Endothelial cell of umbilical vein (primary cell): ENCODE data around the gene QSOX2. TPM values are rescaled to one million over a fixed set of nuclear protein-coding genes. Genes with fewer than 3 reads are reported as not detected.

Experiments used
- BruUV-seq: library from RNA; stranded (reverse); fragments of 400-500 nt; replicated peaks from 2 replicates; lab custom pipeline; 2021; lab: Mats Ljungman, UMichigan
- CTCF ChIA-PET: fragments of 300-600, 350-600 bp; sonication (Branson Sonifier 250); formaldehyde crosslinking; loops from one replicate; lab custom pipeline; 2021; ENCODE audit warnings: antibody characterized with exemption, inconsistent platforms; lab: Charles Lee
- POLR2A ChIA-PET: fragments of 300-600, 350-600 bp; sonication (Branson Sonifier 250); formaldehyde crosslinking; loops from one replicate; lab custom pipeline; 2021; ENCODE audit warnings: antibody characterized with exemption, inconsistent platforms; lab: Charles Lee
- DNase-seq: peaks from one replicate; pipeline ENCODE4 v3.0.0-alpha.2; 2011; ENCODE audit warnings: low read depth, low spot score
- FAIRE-seq: peaks from 2 replicates; lab custom pipeline; 2011; peaks lifted over from hg19 to GRCh38; lab: Jason Lieb, UNC
- H2AFZ ChIP-seq: 2 replicates; pipeline ENCODE4 v1.6.0; 2012; ENCODE audit warnings: low read depth, low read length, control low read depth, inconsistent platforms
- H3K27ac ChIP-seq: 2 replicates; pipeline ENCODE4 v1.5.1; 2011; ENCODE audit warnings: low read depth, mild to moderate bottlenecking, control low read depth, low read length, moderate library complexity; ENCODE audit not compliant: insufficient read depth
- H3K27me3 ChIP-seq, 2 experiments: 2 replicates each; pipeline versions ENCODE4 v1.6.0 to v1.6.1; 2011; ENCODE audit warnings: low read length in 2 of 2, mixed read lengths in 1 of 2; ENCODE audit not compliant: control insufficient read depth in 2 of 2, insufficient read depth in 2 of 2
- H3K36me3 ChIP-seq, 2 experiments: 2 replicates in 1 of 2; 3 replicates in 1 of 2; pipeline ENCODE4 v1.5.1; 2011; ENCODE audit warnings: low read length in 2 of 2, mild to moderate bottlenecking in 1 of 2, moderate library complexity in 1 of 2; ENCODE audit not compliant: control insufficient read depth in 2 of 2, insufficient read depth in 2 of 2; ENCODE audit errors: extremely low read depth in 1 of 2
- H3K4me1 ChIP-seq: 3 replicates; pipeline ENCODE4 v1.5.1; 2011; ENCODE audit warnings: mild to moderate bottlenecking, low read length; ENCODE audit not compliant: control insufficient read depth, insufficient read depth; ENCODE audit errors: extremely low read depth
- H3K4me2 ChIP-seq: 2 replicates; pipeline ENCODE4 v1.6.1; 2011; ENCODE audit warnings: low read length, control low read depth, mixed read lengths; ENCODE audit not compliant: insufficient read depth
- H3K4me3 ChIP-seq, 3 experiments: fragments of 200-600 bp in 1 of 3; sonication (generic), shearing (Covaris generic) in 1 of 3; replicated peaks in 1 of 3; 2 replicates each; pipeline ENCODE4 v1.5.1; 2011 to 2016; ENCODE audit warnings: control low read depth in 3 of 3, low read length in 3 of 3, mild to moderate bottlenecking in 2 of 3, inconsistent platforms in 1 of 3, low read depth in 1 of 3, moderate library complexity in 1 of 3; ENCODE audit not compliant: insufficient read depth in 1 of 3
- H3K79me2 ChIP-seq: 2 replicates; pipeline ENCODE4 v1.6.0; 2012; ENCODE audit warnings: low read length, inconsistent platforms; ENCODE audit not compliant: control insufficient read depth, insufficient read depth
- H3K9ac ChIP-seq: replicated peaks from 2 replicates; pipeline ENCODE3; 2011; ENCODE audit warnings: low read length, control low read depth; ENCODE audit not compliant: insufficient read depth; ENCODE audit errors: extremely low read depth
- H3K9me1 ChIP-seq: replicated peaks from 3 replicates; pipeline ENCODE4 v1.6.0; 2011; ENCODE audit warnings: mild to moderate bottlenecking, low read length; ENCODE audit not compliant: control insufficient read depth, insufficient read depth; ENCODE audit errors: extremely low read depth
- H3K9me3 ChIP-seq: replicated peaks from 2 replicates; pipeline ENCODE4 v1.5.1; 2012; ENCODE audit warnings: low read length, inconsistent platforms; ENCODE audit not compliant: control insufficient read depth, insufficient read depth
- H4K20me1 ChIP-seq: replicated peaks from 2 replicates; pipeline ENCODE3; 2011; ENCODE audit warnings: mild to moderate bottlenecking, low read length; ENCODE audit not compliant: control insufficient read depth, insufficient read depth; ENCODE audit errors: extremely low read depth
- EZH2 ChIP-seq: IDR thresholded peaks from 2 replicates; pipeline ENCODE4 v1.6.1; 2012; ENCODE audit warnings: borderline replicate concordance, low read depth, mild to moderate bottlenecking, moderate library complexity, low read length, inconsistent platforms; ENCODE audit not compliant: severe bottlenecking
- FOS ChIP-seq: IDR thresholded peaks from 2 replicates; pipeline ENCODE4 v1.6.1; 2011; ENCODE audit warnings: mild to moderate bottlenecking, low read length, moderate library complexity, borderline replicate concordance; ENCODE audit not compliant: insufficient read depth
- GATA2 ChIP-seq: IDR thresholded peaks from 2 replicates; pipeline ENCODE4 v1.7.0; 2011; ENCODE audit warnings: low read depth, mild to moderate bottlenecking, moderate library complexity, mixed read lengths, low read length; ENCODE audit not compliant: insufficient read length, insufficient read depth
- JUN ChIP-seq: IDR thresholded peaks from 2 replicates; pipeline ENCODE4 v1.6.1; 2011; ENCODE audit warnings: borderline replicate concordance, low read depth; ENCODE audit not compliant: insufficient read length, insufficient read depth
- MYC ChIP-seq: IDR thresholded peaks from one replicate; pipeline ENCODE4 v1.6.1; 2011; ENCODE audit warnings: mild to moderate bottlenecking, low read depth, low read length
- POLR2A ChIP-seq: IDR thresholded peaks from 2 replicates; pipeline ENCODE4 v1.6.1; 2012; ENCODE audit warnings: low read depth, mild to moderate bottlenecking, control low read depth, low read length
- POLR2AphosphoS5 ChIP-seq: IDR thresholded peaks from 2 replicates; pipeline ENCODE4 v1.6.1; 2012; ENCODE audit warnings: low read depth, mild to moderate bottlenecking, control low read depth, low read length, moderate library complexity; ENCODE audit not compliant: insufficient read depth
- dilution Hi-C: fragments of 300-500 bp; cut with MboI; formaldehyde crosslinking; loops from one replicate; pipeline ENCODE4 v1.15.0; 2019; ENCODE audit warnings: low sequenced_read_pairs; ENCODE audit not compliant: extremely low pct_ligation_motif_present
- intact Hi-C: fragments of 100-400 bp; cut with micrococcal nuclease; formaldehyde crosslinking; loops from one replicate; pipeline ENCODE4 v1.10.0; 2022
- polyA plus RNA-seq, 4 experiments: library from polyadenylated mRNA; depleted of rRNA in 3 of 4; stranded (reverse) in 3 of 4; unstranded in 1 of 4; fragments of >200 nt; gene quantifications; 2 replicates each; pipeline versions ENCODE4 v1.2.1 to v1.2.3, GENCODE V29; 2011 to 2012; ENCODE audit warnings: missing spikeins in 1 of 4
- total RNA-seq: library from RNA; stranded (reverse); gene quantifications from 2 replicates; pipeline ENCODE4 v1.2.3, GENCODE V29; 2021
- TF ChIP-seq, protein P1 (sequence below): IDR thresholded peaks from 2 replicates; pipeline ENCODE4 v1.6.1; 2011; ENCODE audit not compliant: insufficient read depth, insufficient read length
- TF ChIP-seq, protein P2 (sequence below), 2 donors: IDR thresholded peaks; 1 replicate in 1 of 2; 2 replicates in 1 of 2; pipeline ENCODE4 v1.5.1; 2011; ENCODE audit warnings: low read length in 2 of 2, mild to moderate bottlenecking in 2 of 2, moderate library complexity in 2 of 2, control low read depth in 1 of 2, inconsistent platforms in 1 of 2, low read depth in 1 of 2; ENCODE audit not compliant: insufficient read depth in 1 of 2; ENCODE audit errors: extremely low read depth in 1 of 2

QSOX2 gene
- total and polyA plus RNA-seq, 2 donors (not counting 3 experiments of a cell fraction or from before 2014, with no cell fraction given): 16.4 to 23.4 TPM

DNA sequence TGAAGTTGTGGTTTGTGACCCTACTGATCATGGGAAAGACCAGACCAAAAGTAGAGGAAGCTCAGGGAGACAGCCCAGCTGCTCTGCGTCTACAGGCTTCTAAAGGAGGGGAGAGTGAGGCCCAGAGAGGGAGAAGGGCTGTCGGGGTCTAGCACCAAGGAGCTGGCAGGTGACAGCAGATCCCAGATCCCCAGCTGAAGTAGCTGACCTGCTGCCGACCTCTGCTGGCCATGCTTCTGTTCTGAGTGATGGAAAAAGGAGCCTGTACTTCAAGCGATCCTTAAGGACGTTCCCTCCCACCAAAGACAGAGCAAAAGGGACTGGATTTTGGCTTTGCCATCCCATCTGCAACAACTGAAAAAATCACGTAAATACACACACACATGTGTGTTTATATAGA, 22.7 kb upstream of the QSOX2 start:
- Histone ChIP-seq H3K4me2 (no peak overlapping the region), H3K36me3 (no peaks in the 10 kb centered on the region), H3K9me3 (no peaks in the 10 kb centered on the region), H3K9me1 (no peaks in the 10 kb centered on the region), H4K20me1 (no peaks in the 10 kb centered on the region), H2AFZ (no peak overlapping the region), H3K79me2 (no peaks in the 10 kb centered on the region), H3K9ac (no peak overlapping the region), H3K4me1 (no peaks in the 10 kb centered on the region), H3K27ac (no peak overlapping the region), H3K27me3 (peaks cover 0 to 4% of the 10 kb centered on the region in 2 experiments), H3K4me3 (no peak overlapping the region)
- ChIA-PET POLR2A (no interaction called here), CTCF (interaction anchor here (1.0 to 2.5 kb wide), 2 partner anchors 93 to 135 kb away, joined by 3 to 14 read pairs; no protein-coding TSS in a partner anchor)
- TF ChIP-seq GATA2 (no peak), MYC (no peak), POLR2AphosphoS5 (no peak), FOS (no peak), JUN (no peak), POLR2A (no peak), EZH2 (no peak)
- TF ChIP-seq, protein P1, sequence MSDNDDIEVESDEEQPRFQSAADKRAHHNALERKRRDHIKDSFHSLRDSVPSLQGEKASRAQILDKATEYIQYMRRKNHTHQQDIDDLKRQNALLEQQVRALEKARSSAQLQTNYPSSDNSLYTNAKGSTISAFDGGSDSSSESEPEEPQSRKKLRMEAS: no peak
- TF ChIP-seq, protein P2, sequence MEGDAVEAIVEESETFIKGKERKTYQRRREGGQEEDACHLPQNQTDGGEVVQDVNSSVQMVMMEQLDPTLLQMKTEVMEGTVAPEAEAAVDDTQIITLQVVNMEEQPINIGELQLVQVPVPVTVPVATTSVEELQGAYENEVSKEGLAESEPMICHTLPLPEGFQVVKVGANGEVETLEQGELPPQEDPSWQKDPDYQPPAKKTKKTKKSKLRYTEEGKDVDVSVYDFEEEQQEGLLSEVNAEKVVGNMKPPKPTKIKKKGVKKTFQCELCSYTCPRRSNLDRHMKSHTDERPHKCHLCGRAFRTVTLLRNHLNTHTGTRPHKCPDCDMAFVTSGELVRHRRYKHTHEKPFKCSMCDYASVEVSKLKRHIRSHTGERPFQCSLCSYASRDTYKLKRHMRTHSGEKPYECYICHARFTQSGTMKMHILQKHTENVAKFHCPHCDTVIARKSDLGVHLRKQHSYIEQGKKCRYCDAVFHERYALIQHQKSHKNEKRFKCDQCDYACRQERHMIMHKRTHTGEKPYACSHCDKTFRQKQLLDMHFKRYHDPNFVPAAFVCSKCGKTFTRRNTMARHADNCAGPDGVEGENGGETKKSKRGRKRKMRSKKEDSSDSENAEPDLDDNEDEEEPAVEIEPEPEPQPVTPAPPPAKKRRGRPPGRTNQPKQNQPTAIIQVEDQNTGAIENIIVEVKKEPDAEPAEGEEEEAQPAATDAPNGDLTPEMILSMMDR (IDR thresholded peaks at IDR 0.05; ENCODE audit: extremely low read depth in 1 of 2, insufficient read depth in 1 of 2, low read depth in 1 of 2, low read length in 2 of 2): no peak
- intact Hi-C loops (no loop called here), dilution Hi-C loops (no loop called here)
- DNase-seq (no peak), FAIRE-seq (peak; percentile 12)
- BruUV-seq: no TSS peak
